Pancreas (tissue), 10 donors: ENCODE data around the gene PRICKLE2. TPM values are rescaled to one million over a fixed set of nuclear protein-coding genes. Genes with fewer than 3 reads are reported as not detected.
A peak's percentile ranks its signal among the peaks of the same experiment; 100 is the strongest.

ENCODE experiments used
- ATAC-seq, 4 donors: fragments of 200-7000 bp; cut with Tn5 transposase; one replicate each; pipeline versions ENCODE4 v1.8.0 to v1.9.1; 2020; ENCODE audit warnings: mild to moderate bottlenecking in 4 of 4, moderate library complexity in 4 of 4
- DNase-seq, 6 donors: peaks; one replicate each; pipeline ENCODE4 v3.0.0-alpha.2; 2020
- FAIRE-seq: peaks from 2 replicates; lab custom pipeline; 2012; peaks lifted over from hg19 to GRCh38; lab: Jason Lieb, UNC
- H3K27ac ChIP-seq, 4 donors: fragments of 200-600 bp; sonication (generic); 1 replicate in 3 of 4; 2 replicates in 1 of 4; pipeline versions ENCODE4 v1.5.0 to v1.8.0; 2020
- H3K27me3 ChIP-seq, 4 donors: fragments of 200-600 bp; one replicate each; pipeline ENCODE4 v1.8.0; 2021
- H3K36me3 ChIP-seq, 3 donors: fragments of 200-600 bp; sonication (generic) in 1 of 3; one replicate each; pipeline versions ENCODE4 v1.5.0 to v1.8.0; 2020 to 2021
- H3K4me1 ChIP-seq, 3 donors: fragments of 200-600 bp; one replicate each; pipeline ENCODE4 v1.8.0; 2021
- H3K4me3 ChIP-seq, 4 donors: fragments of 200-600 bp; sonication (generic) in 2 of 4; one replicate each; pipeline versions ENCODE4 v1.5.0 to v1.8.0; 2020 to 2021
- H3K9me3 ChIP-seq, 4 donors: fragments of 200-600 bp; one replicate each; pipeline ENCODE4 v1.8.0; 2021
- CTCF ChIP-seq, 4 donors: fragments of 200-600 bp; sonication (generic) in 3 of 4; IDR thresholded peaks; one replicate each; pipeline versions ENCODE4 v1.5.0 to v1.8.0; 2021; ENCODE audit warnings: antibody characterized with exemption in 4 of 4
- WGBS, 2 donors: extraction: QIAGEN DNeasy Blood & Tissue Kit; methylation state at CpG; one replicate each; pipeline ENCODE4 v1.1.7; 2013; 5-methylcytosine and 5-hydroxymethylcytosine counted together
- intact Hi-C, 3 donors: fragments of 100-400 bp; cut with DNase I; formaldehyde crosslinking; loops; one replicate each; pipeline versions ENCODE4 v1.11.1 to v1.14.2; 2022
- polyA plus RNA-seq, 2 donors: library from polyadenylated mRNA; stranded (reverse); fragments of 200-250 nt; gene quantifications; one replicate each; pipeline ENCODE4 v1.2.3, GENCODE V29; 2013
- total RNA-seq, 6 donors: library from RNA; stranded (reverse); fragmentation: NEBNext Ultra II Directional in 4 of 6; extraction: Animal tissue kit (Norgen Biotek cat#: 25700) in 4 of 6; gene quantifications; one replicate each; pipeline versions ENCODE4 v1.2.1 to v1.2.4, GENCODE V29; 2021 to 2023
- donor health status: healthy with polysubstance abuse.
- donor health status: DM: no; HTN: no; CAD: no; lungs with moderate emphysema.
- donor health status: DM: no; HTN: no; CAD: no.
- donor health status: control.
- donor health status: control.
- donor health status: Bipolar disorder and iron deficiency.
- donor health status: DM: yes; HTN: yes; CAD: no.
- donor health status: DM: no; HTN: no; CAD: no.
- donor health status: DM: no; HTN: no; CAD: no.
- donor health status: DM: yes; HTN: yes; CAD: no.

Gene PRICKLE2
- total and polyA plus RNA-seq, 8 donors = 1.5 to 13.9 (median 7.2) TPM

GRCh38 chr3:64166584-64167162 lies 58.6 kb downstream of the PRICKLE2 start:
- no peaks in the 10 kb centered on the region for H3K27me3 ChIP-seq
- FAIRE-seq = no peak
- DNase-seq = no peak

GRCh38 chr3:64164349-64164748 lies 60.9 kb downstream of the PRICKLE2 start:
- Histone ChIP-seq H3K9me3 (no peaks in the 10 kb centered on the region), H3K4me3 (no peak overlapping the region), H3K27ac (no peak overlapping the region), H3K36me3 (no peaks in the 10 kb centered on the region), H3K27me3 (no peaks in the 10 kb centered on the region), H3K4me1 (peaks cover 0 to 7% (median 4%) of the 10 kb centered on the region in 3 donors)
- ATAC-seq = no peak
- intact Hi-C loops = no loop called here
- WGBS, 2 donors = 93 to 97% methylated on average over 2 of the region's 2 CpGs
- no peak for TF ChIP-seq CTCF (IDR thresholded peaks at IDR 0.05)
- no peak for DNase-seq
- no peak for FAIRE-seq

More at GRCh38 chr3:64166584-64167162, 58.6 kb downstream of the PRICKLE2 start:
- Histone ChIP-seq H3K36me3 (no peaks in the 10 kb centered on the region), H3K27ac (no peak overlapping the region), H3K4me1 (peaks cover 0 to 2% (median 0%) of the 10 kb centered on the region in 3 donors), H3K9me3 (no peaks in the 10 kb centered on the region), H3K4me3 (no peak overlapping the region)
- peak in 1 of 4 donors; percentile 25 for ATAC-seq
- WGBS, 2 donors = 77 to 83% methylated on average over 4 of the region's 4 CpGs
- no peak for TF ChIP-seq CTCF (IDR thresholded peaks at IDR 0.05)
- intact Hi-C loops = no loop called here

GRCh38 chr3:64163755-64164148 lies 61.5 kb downstream of the PRICKLE2 start:
- 78 to 85% methylated on average over 4 of the region's 4 CpGs for WGBS, 2 donors
- no peak for DNase-seq

GRCh38 chr3:64163019-64163754 lies 62.1 kb downstream of the PRICKLE2 start:
- no peak for ATAC-seq
- no peak for TF ChIP-seq CTCF (IDR thresholded peaks at IDR 0.05)
- intact Hi-C loops = no loop called here
- Histone ChIP-seq H3K4me3 (no peak overlapping the region), H3K27ac (no peak overlapping the region), H3K27me3 (no peaks in the 10 kb centered on the region), H3K4me1 (peaks cover 0 to 7% (median 4%) of the 10 kb centered on the region in 3 donors), H3K36me3 (no peaks in the 10 kb centered on the region), H3K9me3 (no peaks in the 10 kb centered on the region)
- DNase-seq = no peak
- 88 to 92% methylated on average over 8 of the region's 8 CpGs for WGBS, 2 donors
- FAIRE-seq = no peak

More at GRCh38 chr3:64163755-64164148, 61.5 kb downstream of the PRICKLE2 start:
- peaks cover 0 to 7% (median 4%) of the 10 kb centered on the region in 3 donors for H3K4me1 ChIP-seq
- no peaks in the 10 kb centered on the region for H3K9me3 ChIP-seq
- ATAC-seq (no peak), FAIRE-seq (no peak)
- TF ChIP-seq CTCF (IDR thresholded peaks at IDR 0.05) = no peak
- no peak overlapping the region for H3K27ac ChIP-seq
- H3K36me3 ChIP-seq = no peaks in the 10 kb centered on the region
- H3K4me3 ChIP-seq = no peak overlapping the region
- intact Hi-C loops = no loop called here
- no peaks in the 10 kb centered on the region for H3K27me3 ChIP-seq
